Thyroid gland (tissue), 4 donors: ENCODE measurements around the gene SHCBP1L.

ENCODE experiments used
- POLR2A ChIP-seq, 2 donors: fragments of 450-650 bp; IDR thresholded peaks; one replicate each; pipeline ENCODE4 v1.6.1; 2017; ENCODE audit warnings: antibody characterized with exemption in 2 of 2, mild to moderate bottlenecking in 2 of 2, moderate library complexity in 1 of 2
- TF ChIP-seq, protein P1 (sequence below), 6 experiments: fragments of 200-600 bp in 3 of 6; fragments of 450-650 bp in 3 of 6; sonication (generic) in 3 of 6; IDR thresholded peaks; one replicate each; pipeline ENCODE4 v1.5.1; 2016 to 2019; ENCODE audit warnings: antibody characterized with exemption in 6 of 6, mild to moderate bottlenecking in 2 of 6, inconsistent platforms in 1 of 6, moderate library complexity in 1 of 6

- TF ChIP-seq, protein P1, sequence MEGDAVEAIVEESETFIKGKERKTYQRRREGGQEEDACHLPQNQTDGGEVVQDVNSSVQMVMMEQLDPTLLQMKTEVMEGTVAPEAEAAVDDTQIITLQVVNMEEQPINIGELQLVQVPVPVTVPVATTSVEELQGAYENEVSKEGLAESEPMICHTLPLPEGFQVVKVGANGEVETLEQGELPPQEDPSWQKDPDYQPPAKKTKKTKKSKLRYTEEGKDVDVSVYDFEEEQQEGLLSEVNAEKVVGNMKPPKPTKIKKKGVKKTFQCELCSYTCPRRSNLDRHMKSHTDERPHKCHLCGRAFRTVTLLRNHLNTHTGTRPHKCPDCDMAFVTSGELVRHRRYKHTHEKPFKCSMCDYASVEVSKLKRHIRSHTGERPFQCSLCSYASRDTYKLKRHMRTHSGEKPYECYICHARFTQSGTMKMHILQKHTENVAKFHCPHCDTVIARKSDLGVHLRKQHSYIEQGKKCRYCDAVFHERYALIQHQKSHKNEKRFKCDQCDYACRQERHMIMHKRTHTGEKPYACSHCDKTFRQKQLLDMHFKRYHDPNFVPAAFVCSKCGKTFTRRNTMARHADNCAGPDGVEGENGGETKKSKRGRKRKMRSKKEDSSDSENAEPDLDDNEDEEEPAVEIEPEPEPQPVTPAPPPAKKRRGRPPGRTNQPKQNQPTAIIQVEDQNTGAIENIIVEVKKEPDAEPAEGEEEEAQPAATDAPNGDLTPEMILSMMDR (IDR thresholded peaks at IDR 0.05): no peak
- TF ChIP-seq POLR2A (IDR thresholded peaks at IDR 0.05): no peak
Observed at GRCh38 chr1:182927693-182928433, 25.1 kb downstream of the SHCBP1L start.
